Neural progenitor cell (in vitro differentiated cells): ENCODE measurements around the gene RENBP.

Experiments
- EZH2 ChIP-seq: fragments of 200-600 bp; sonication (generic); IDR thresholded peaks from 2 replicates; pipeline ENCODE4 v1.6.1; 2017; ENCODE audit warnings: antibody characterized with exemption, mild to moderate bottlenecking, moderate library complexity
- EZH2phosphoT487 ChIP-seq: fragments of 200-600 bp; sonication (generic); IDR thresholded peaks from 2 replicates; pipeline ENCODE4 v1.6.1; 2017; ENCODE audit warnings: antibody characterized with exemption
- TF ChIP-seq, protein P1 (sequence below): fragments of 200-600 bp; sonication (generic); IDR thresholded peaks from 2 replicates; pipeline ENCODE4 v1.5.1; 2017; ENCODE audit warnings: antibody characterized with exemption, mild to moderate bottlenecking

DNA sequence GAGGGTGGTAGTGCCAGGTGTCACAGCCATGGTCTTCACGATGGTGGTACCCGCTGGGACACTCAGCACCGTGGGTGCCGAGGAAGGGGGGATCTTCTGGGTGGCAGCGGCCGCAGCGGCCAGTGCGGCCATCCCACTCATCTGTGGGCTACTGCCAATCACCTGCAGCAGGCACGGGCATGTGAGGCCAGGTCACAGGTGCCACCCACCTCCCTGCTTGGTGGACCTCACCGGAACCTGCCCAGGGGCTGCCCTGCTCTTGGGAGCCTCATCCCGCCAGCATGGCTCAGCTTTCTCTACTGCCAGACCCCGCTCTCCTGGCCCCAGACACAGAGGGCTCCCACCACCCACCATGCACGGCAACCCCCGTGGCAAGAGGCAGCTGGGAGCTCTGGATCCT, 14.2 kb upstream of the RENBP start:
- TF ChIP-seq, protein P1, sequence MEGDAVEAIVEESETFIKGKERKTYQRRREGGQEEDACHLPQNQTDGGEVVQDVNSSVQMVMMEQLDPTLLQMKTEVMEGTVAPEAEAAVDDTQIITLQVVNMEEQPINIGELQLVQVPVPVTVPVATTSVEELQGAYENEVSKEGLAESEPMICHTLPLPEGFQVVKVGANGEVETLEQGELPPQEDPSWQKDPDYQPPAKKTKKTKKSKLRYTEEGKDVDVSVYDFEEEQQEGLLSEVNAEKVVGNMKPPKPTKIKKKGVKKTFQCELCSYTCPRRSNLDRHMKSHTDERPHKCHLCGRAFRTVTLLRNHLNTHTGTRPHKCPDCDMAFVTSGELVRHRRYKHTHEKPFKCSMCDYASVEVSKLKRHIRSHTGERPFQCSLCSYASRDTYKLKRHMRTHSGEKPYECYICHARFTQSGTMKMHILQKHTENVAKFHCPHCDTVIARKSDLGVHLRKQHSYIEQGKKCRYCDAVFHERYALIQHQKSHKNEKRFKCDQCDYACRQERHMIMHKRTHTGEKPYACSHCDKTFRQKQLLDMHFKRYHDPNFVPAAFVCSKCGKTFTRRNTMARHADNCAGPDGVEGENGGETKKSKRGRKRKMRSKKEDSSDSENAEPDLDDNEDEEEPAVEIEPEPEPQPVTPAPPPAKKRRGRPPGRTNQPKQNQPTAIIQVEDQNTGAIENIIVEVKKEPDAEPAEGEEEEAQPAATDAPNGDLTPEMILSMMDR, result no peak
- TF ChIP-seq EZH2phosphoT487 (no peak), EZH2 (no peak)
